ENCODE data around the gene TEX14. TPM values are rescaled to one million over a fixed set of nuclear protein-coding genes. Genes with fewer than 3 reads are reported as not detected.

Gene TEX14
- total and polyA plus RNA-seq, 2 donors (not counting 3 experiments of a cell fraction or from before 2014, with no cell fraction given) = 0.10 TPM; not detected in 1

GRCh38 chr17:58535431-58535830, 156.4 kb downstream of the TEX14 start:
- no TSS peak for BruUV-seq (replicated peaks)
- no peak overlapping the region for H2AFZ ChIP-seq (ENCODE audit: low read depth, low read length)
- H3K4me3 ChIP-seq (replicated peaks in 1 of 3; ENCODE audit: insufficient read depth in 1 of 3, low read depth in 1 of 3, low read length in 3 of 3) = no peak overlapping the region
- no peaks in the 10 kb centered on the region for H3K9me3 ChIP-seq (replicated peaks; ENCODE audit: control insufficient read depth, insufficient read depth, low read length)
- H3K36me3 ChIP-seq (ENCODE audit: control insufficient read depth in 2 of 2, extremely low read depth in 1 of 2, insufficient read depth in 2 of 2, low read length in 2 of 2) = no peaks in the 10 kb centered on the region
- FAIRE-seq (no peak), DNase-seq (ENCODE audit: low read depth, low spot score) (no peak)
- no peaks in the 10 kb centered on the region for H3K79me2 ChIP-seq (ENCODE audit: control insufficient read depth, insufficient read depth, low read length)
- intact Hi-C loops (cut with micrococcal nuclease) = no loop called here
- dilution Hi-C loops (cut with MboI; ENCODE audit: extremely low pct_ligation_motif_present, low sequenced_read_pairs) = no loop called here
- H3K27me3 ChIP-seq (ENCODE audit: control insufficient read depth in 2 of 2, insufficient read depth in 2 of 2, low read length in 2 of 2) = peaks cover 10% of the 10 kb centered on the region in 2 experiments
- H3K9me1 ChIP-seq (replicated peaks; ENCODE audit: control insufficient read depth, extremely low read depth, insufficient read depth, low read length) = no peaks in the 10 kb centered on the region
- CTCF ChIA-PET = interaction anchor here (1.5 to 3.3 kb wide), 3 partner anchors 13 to 16 kb away, joined by 4 to 12 read pairs (median 5); no protein-coding TSS in a partner anchor
- no peaks in the 10 kb centered on the region for H4K20me1 ChIP-seq (replicated peaks; ENCODE audit: control insufficient read depth, extremely low read depth, insufficient read depth, low read length)
- H3K9ac ChIP-seq (replicated peaks; ENCODE audit: extremely low read depth, insufficient read depth, low read length) = no peak overlapping the region
- no peak overlapping the region for H3K4me2 ChIP-seq (ENCODE audit: insufficient read depth, low read length)
- TF ChIP-seq FOS (IDR thresholded peaks at IDR 0.05; ENCODE audit: borderline replicate concordance, insufficient read depth, low read length) (no peak), POLR2AphosphoS5 (IDR thresholded peaks at IDR 0.05; ENCODE audit: insufficient read depth, low read depth, low read length) (no peak), MYC (IDR thresholded peaks at IDR 0.05; ENCODE audit: low read depth, low read length) (no peak), JUN (IDR thresholded peaks at IDR 0.05; ENCODE audit: borderline replicate concordance, insufficient read depth, insufficient read length, low read depth) (no peak), GATA2 (IDR thresholded peaks at IDR 0.05; ENCODE audit: insufficient read depth, insufficient read length, low read depth, low read length) (no peak), EZH2 (IDR thresholded peaks at IDR 0.05; ENCODE audit: borderline replicate concordance, low read depth, low read length, severe bottlenecking) (no peak)
- H3K4me1 ChIP-seq (ENCODE audit: control insufficient read depth, extremely low read depth, insufficient read depth, low read length) = peaks cover 3% of the 10 kb centered on the region
- POLR2A ChIA-PET = no interaction called here
- no peak overlapping the region for H3K27ac ChIP-seq (ENCODE audit: insufficient read depth, low read depth, low read length)

DNA sequence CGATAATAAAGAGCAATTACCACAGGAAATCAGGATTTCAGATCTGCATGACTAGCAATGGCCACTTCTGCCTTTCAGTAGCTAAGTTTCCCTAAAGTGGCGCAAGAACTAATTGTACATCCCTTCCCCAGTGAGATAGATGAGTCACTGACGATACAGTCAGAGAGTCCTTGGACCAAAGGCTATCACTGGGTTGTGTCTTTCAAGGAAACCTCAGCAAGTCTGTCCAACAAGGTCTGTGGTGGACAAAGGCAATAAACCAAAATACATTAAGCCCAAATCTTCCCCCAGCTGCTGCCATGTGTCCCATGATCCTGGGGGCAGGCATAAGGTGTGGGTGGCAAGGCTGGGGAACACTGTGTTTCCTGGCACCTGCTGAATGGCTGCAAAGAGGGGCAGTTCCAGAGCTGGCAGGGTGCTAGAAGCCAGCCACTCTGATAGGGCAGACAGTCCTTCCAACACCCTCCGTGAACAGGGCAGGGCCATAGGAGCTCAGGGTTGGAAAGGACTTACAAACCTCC, 156.9 kb downstream of the TEX14 start:
- DNase-seq (ENCODE audit: low read depth, low spot score) (no peak), FAIRE-seq (no peak)
- H3K4me3 ChIP-seq (replicated peaks in 1 of 3; ENCODE audit: insufficient read depth in 1 of 3, low read depth in 1 of 3, low read length in 3 of 3) = no peak overlapping the region
- no TSS peak for BruUV-seq (replicated peaks)
- H3K9me1 ChIP-seq (replicated peaks; ENCODE audit: control insufficient read depth, extremely low read depth, insufficient read depth, low read length) = no peaks in the 10 kb centered on the region
- no peaks in the 10 kb centered on the region for H3K36me3 ChIP-seq (ENCODE audit: control insufficient read depth in 2 of 2, extremely low read depth in 1 of 2, insufficient read depth in 2 of 2, low read length in 2 of 2)
- no peak overlapping the region for H2AFZ ChIP-seq (ENCODE audit: low read depth, low read length)
- POLR2A ChIA-PET = no interaction called here
- H3K4me1 ChIP-seq (ENCODE audit: control insufficient read depth, extremely low read depth, insufficient read depth, low read length) = peaks cover 3% of the 10 kb centered on the region
- H3K9me3 ChIP-seq (replicated peaks; ENCODE audit: control insufficient read depth, insufficient read depth, low read length) = no peaks in the 10 kb centered on the region
- no peak overlapping the region for H3K27ac ChIP-seq (ENCODE audit: insufficient read depth, low read depth, low read length)
- H3K27me3 ChIP-seq (ENCODE audit: control insufficient read depth in 2 of 2, insufficient read depth in 2 of 2, low read length in 2 of 2) = peaks cover 10% of the 10 kb centered on the region in 2 experiments
- dilution Hi-C loops (cut with MboI; ENCODE audit: extremely low pct_ligation_motif_present, low sequenced_read_pairs) = no loop called here
- intact Hi-C loops (cut with micrococcal nuclease) = no loop called here
- CTCF ChIA-PET = interaction anchor here (3.3 kb wide), 1 partner anchor 16 kb away, joined by 12 read pairs; no protein-coding TSS in a partner anchor
- no peaks in the 10 kb centered on the region for H4K20me1 ChIP-seq (replicated peaks; ENCODE audit: control insufficient read depth, extremely low read depth, insufficient read depth, low read length)
- H3K4me2 ChIP-seq (ENCODE audit: insufficient read depth, low read length) = no peak overlapping the region
- no peaks in the 10 kb centered on the region for H3K79me2 ChIP-seq (ENCODE audit: control insufficient read depth, insufficient read depth, low read length)
- TF ChIP-seq, protein P1, sequence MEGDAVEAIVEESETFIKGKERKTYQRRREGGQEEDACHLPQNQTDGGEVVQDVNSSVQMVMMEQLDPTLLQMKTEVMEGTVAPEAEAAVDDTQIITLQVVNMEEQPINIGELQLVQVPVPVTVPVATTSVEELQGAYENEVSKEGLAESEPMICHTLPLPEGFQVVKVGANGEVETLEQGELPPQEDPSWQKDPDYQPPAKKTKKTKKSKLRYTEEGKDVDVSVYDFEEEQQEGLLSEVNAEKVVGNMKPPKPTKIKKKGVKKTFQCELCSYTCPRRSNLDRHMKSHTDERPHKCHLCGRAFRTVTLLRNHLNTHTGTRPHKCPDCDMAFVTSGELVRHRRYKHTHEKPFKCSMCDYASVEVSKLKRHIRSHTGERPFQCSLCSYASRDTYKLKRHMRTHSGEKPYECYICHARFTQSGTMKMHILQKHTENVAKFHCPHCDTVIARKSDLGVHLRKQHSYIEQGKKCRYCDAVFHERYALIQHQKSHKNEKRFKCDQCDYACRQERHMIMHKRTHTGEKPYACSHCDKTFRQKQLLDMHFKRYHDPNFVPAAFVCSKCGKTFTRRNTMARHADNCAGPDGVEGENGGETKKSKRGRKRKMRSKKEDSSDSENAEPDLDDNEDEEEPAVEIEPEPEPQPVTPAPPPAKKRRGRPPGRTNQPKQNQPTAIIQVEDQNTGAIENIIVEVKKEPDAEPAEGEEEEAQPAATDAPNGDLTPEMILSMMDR (IDR thresholded peaks at IDR 0.05; ENCODE audit: extremely low read depth in 1 of 2, insufficient read depth in 1 of 2, low read depth in 1 of 2, low read length in 2 of 2) = no peak
- no peak for TF ChIP-seq MYC (IDR thresholded peaks at IDR 0.05; ENCODE audit: low read depth, low read length)
- no peak for TF ChIP-seq GATA2 (IDR thresholded peaks at IDR 0.05; ENCODE audit: insufficient read depth, insufficient read length, low read depth, low read length)
- no peak for TF ChIP-seq JUN (IDR thresholded peaks at IDR 0.05; ENCODE audit: borderline replicate concordance, insufficient read depth, insufficient read length, low read depth)
- no peak for TF ChIP-seq MAX (IDR thresholded peaks at IDR 0.05; ENCODE audit: insufficient read depth, insufficient read length)
- TF ChIP-seq EZH2 (IDR thresholded peaks at IDR 0.05; ENCODE audit: borderline replicate concordance, low read depth, low read length, severe bottlenecking) = no peak
- no peak for TF ChIP-seq FOS (IDR thresholded peaks at IDR 0.05; ENCODE audit: borderline replicate concordance, insufficient read depth, low read length)
- TF ChIP-seq POLR2A (IDR thresholded peaks at IDR 0.05; ENCODE audit: low read depth, low read length) = no peak
- TF ChIP-seq POLR2AphosphoS5 (IDR thresholded peaks at IDR 0.05; ENCODE audit: insufficient read depth, low read depth, low read length) = no peak
- no peak overlapping the region for H3K9ac ChIP-seq (replicated peaks; ENCODE audit: extremely low read depth, insufficient read depth, low read length)

All from endothelial cell of umbilical vein (primary cell).